Osteocyte (in vitro differentiated cells): ENCODE results near the gene COMP. TPM values are rescaled to one million over a fixed set of nuclear protein-coding genes. Genes with fewer than 3 reads are reported as not detected.

Experiments
- DNase-seq: peaks from one replicate; pipeline ENCODE4 v3.0.0; 2021; ENCODE audit warnings: mixed read lengths; ENCODE audit not compliant: unreplicated experiment; ENCODE audit errors: extremely low spot score
- H3K27ac Mint-ChIP-seq: one replicate; pipeline ENCODE4 v1.8.0; 2021; ENCODE audit warnings: mild to moderate bottlenecking, mixed read lengths; ENCODE audit not compliant: unreplicated experiment
- H3K27me3 Mint-ChIP-seq: one replicate; pipeline ENCODE4 v1.8.0; 2021; ENCODE audit warnings: mixed read lengths; ENCODE audit not compliant: unreplicated experiment
- H3K36me3 Mint-ChIP-seq: one replicate; pipeline ENCODE4 v1.8.0; 2021; ENCODE audit warnings: mixed read lengths; ENCODE audit not compliant: unreplicated experiment
- H3K4me1 Mint-ChIP-seq: one replicate; pipeline ENCODE4 v1.8.0; 2021; ENCODE audit warnings: mixed read lengths; ENCODE audit not compliant: unreplicated experiment
- H3K4me3 Mint-ChIP-seq: one replicate; pipeline ENCODE4 v1.8.0; 2021; ENCODE audit warnings: mild to moderate bottlenecking, moderate library complexity, mixed read lengths; ENCODE audit not compliant: unreplicated experiment
- H3K9me3 Mint-ChIP-seq: one replicate; pipeline ENCODE4 v1.8.0; 2021; ENCODE audit warnings: mixed read lengths; ENCODE audit not compliant: unreplicated experiment
- CTCF ChIP-seq: fragments of 200-600 bp; sonication (generic); IDR thresholded peaks from 2 replicates; pipeline ENCODE4 v1.5.0; 2021; ENCODE audit warnings: antibody characterized with exemption, mild to moderate bottlenecking, moderate library complexity
- total RNA-seq: library from RNA; stranded (reverse); gene quantifications from 2 replicates; pipeline ENCODE4 v1.2.1, GENCODE V29; 2021

COMP gene
- total RNA-seq, 1 donor from 2014 or later, result 0.13 TPM

- DNase-seq, result no peak
- H3K27ac Mint-ChIP-seq, result no peak overlapping the region
- no peak overlapping the region for H3K4me3 Mint-ChIP-seq
- no peaks in the 10 kb centered on the region for H3K36me3 Mint-ChIP-seq
- H3K9me3 Mint-ChIP-seq, result no peaks in the 10 kb centered on the region
- peaks cover 9% of the 10 kb centered on the region for H3K4me1 Mint-ChIP-seq
- peaks cover 9% of the 10 kb centered on the region for H3K27me3 Mint-ChIP-seq
- no peak for TF ChIP-seq CTCF
Observed at GRCh38 chr19:18780631-18781030, 10.5 kb downstream of the COMP start.

GRCh38 chr19:18780081-18780480 is 11.0 kb downstream of the COMP start:
- Mint-ChIP-seq H3K36me3 (no peaks in the 10 kb centered on the region), H3K4me1 (peaks cover 6% of the 10 kb centered on the region), H3K9me3 (no peaks in the 10 kb centered on the region), H3K27ac (no peak overlapping the region), H3K27me3 (peaks cover 5% of the 10 kb centered on the region), H3K4me3 (no peak overlapping the region)
- TF ChIP-seq CTCF, result no peak
- no peak for DNase-seq

GRCh38 chr19:18778826-18779495 is 12.1 kb downstream of the COMP start:
- DNase-seq, result no peak
- no peaks in the 10 kb centered on the region for H3K9me3 Mint-ChIP-seq
- no peak for TF ChIP-seq CTCF
- H3K4me1 Mint-ChIP-seq, result peaks cover 6% of the 10 kb centered on the region
- no peak overlapping the region for H3K4me3 Mint-ChIP-seq
- H3K27ac Mint-ChIP-seq, result no peak overlapping the region
- H3K36me3 Mint-ChIP-seq, result no peaks in the 10 kb centered on the region
- no peaks in the 10 kb centered on the region for H3K27me3 Mint-ChIP-seq

- no peak for TF ChIP-seq CTCF
- no peak for DNase-seq
- Mint-ChIP-seq H3K36me3 (no peaks in the 10 kb centered on the region), H3K27me3 (no peaks in the 10 kb centered on the region), H3K4me1 (peaks cover 6% of the 10 kb centered on the region), H3K27ac (no peak overlapping the region), H3K9me3 (no peaks in the 10 kb centered on the region), H3K4me3 (no peak overlapping the region)
Observed at GRCh38 chr19:18778076-18778389, 13.1 kb downstream of the COMP start.

GRCh38 chr19:18777301-18778075 is 13.6 kb downstream of the COMP start:
- H3K9me3 Mint-ChIP-seq, result no peaks in the 10 kb centered on the region
- no peak overlapping the region for H3K4me3 Mint-ChIP-seq
- no peaks in the 10 kb centered on the region for H3K27me3 Mint-ChIP-seq
- DNase-seq, result no peak
- no peaks in the 10 kb centered on the region for H3K36me3 Mint-ChIP-seq
- H3K27ac Mint-ChIP-seq, result no peak overlapping the region
- peaks cover 6% of the 10 kb centered on the region for H3K4me1 Mint-ChIP-seq
- TF ChIP-seq CTCF, result no peak
